NCI-H2029 (cell line): Measurements from ENCODE around the gene PLEKHG2.
"Not testable (repeated sequence)": the region's sequence is repeated elsewhere in the genome, so short reads cannot be mapped to it uniquely, and the experiment has no call there.

Source experiments
- DNase-seq: peaks from one replicate; lab custom pipeline; 2025; lab: John Stamatoyannopoulos, UW

The PLEKHG2 gene

DNA sequence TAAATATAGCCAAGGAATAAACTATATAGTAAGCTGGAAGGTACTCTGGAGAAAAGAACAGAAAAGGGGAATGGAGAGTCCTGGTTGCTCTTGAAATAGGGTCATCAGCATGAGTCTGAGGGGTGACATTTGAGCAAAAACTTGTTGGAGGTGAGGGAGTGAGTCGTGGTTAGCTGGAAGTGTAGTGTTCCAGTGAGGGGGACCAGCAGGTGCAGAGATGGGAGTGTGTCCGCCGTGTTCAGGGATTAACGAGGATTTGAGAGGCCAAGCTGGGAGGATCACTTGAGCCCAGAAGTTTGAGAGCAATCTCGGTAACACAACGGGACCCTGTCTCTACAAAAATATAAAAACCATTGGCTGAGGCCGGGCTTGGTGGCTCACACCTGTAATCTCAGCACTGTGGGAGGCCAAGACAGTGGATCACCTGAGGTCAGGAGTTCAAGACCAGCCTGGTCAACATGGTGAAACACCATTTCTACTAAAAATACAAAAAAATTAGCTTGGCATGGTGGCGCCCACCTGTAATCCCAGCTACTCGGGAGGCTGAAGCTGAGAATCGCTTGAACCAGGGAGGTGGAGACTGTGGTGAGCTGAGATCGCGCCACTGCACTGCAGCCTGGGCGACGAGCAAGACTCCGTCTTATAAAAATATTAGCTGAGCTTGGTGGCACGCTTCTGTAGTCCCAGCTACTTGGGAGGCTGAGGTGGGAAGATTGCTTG lies 34.1 kb downstream of the PLEKHG2 start:
- DNase-seq = no peak

DNA sequence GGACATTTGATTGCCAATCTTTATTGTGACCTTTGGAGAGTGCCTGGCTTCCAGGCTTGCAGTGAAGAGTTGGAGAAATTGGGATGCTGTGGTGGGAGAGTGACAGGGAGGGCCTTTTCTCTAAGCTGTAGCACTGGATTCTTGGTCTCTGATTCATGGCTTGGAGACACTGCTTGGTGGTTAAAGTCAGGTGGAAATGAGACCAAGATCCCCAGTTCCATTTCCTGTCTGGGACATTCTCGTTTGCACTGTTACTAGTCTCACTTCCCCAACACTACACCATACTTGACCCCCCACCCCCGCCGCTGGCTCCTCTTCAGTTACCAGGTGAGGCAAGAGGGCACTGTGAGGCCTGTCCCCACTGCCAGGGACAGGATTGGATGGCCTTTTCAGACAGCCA lies 35.8 kb downstream of the PLEKHG2 start:
- DNase-seq = no peak

DNA sequence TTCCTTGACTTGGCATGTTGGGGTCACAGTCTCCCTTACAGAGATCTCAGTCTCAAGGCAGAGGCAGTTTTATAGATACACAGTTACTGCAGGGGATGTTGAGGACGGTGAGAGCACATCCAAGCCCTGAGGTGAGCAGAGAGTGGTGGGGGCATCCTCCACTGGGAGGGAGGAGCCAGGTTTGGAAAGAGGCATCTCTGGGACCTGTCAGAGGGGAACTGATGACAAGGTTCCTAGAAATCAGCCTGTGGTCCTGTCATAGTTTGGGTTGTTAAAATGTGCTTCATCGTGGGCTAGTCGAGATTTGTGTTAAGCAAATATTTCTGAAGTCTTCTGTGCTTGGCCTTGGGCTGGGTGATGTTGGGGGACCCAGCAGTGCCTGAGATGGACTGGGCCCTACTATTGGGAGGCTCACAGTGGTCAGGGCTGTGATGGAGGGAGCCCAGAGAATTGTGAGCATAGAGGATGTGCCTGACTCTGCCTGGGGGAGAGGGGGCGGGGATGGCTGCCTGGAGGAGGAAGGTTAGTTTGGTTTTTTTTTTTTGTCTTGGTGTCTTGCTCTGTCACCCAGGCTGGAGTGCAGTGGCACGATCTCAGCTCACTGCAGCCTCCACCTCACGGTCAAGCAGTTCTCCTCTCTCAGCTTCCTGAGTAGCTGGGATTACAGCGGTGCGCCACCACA lies 36.8 kb downstream of the PLEKHG2 start:
- DNase-seq = no peak

GRCh38 chr19:39451257-39451656 lies 38.8 kb downstream of the PLEKHG2 start:
- not testable (repeated sequence) for DNase-seq

GRCh38 chr19:39463403-39463802 lies 50.9 kb downstream of the PLEKHG2 start:
- DNase-seq = no peak

GRCh38 chr19:39465956-39466747 lies 53.7 kb downstream of the PLEKHG2 start:
- no peak for DNase-seq

GRCh38 chr19:39467941-39468340 lies 55.5 kb downstream of the PLEKHG2 start:
- DNase-seq = no peak

GRCh38 chr19:39469036-39469435 lies 56.6 kb downstream of the PLEKHG2 start:
- no peak for DNase-seq

GRCh38 chr19:39469567-39469966 lies 57.1 kb downstream of the PLEKHG2 start:
- DNase-seq = no peak

DNA sequence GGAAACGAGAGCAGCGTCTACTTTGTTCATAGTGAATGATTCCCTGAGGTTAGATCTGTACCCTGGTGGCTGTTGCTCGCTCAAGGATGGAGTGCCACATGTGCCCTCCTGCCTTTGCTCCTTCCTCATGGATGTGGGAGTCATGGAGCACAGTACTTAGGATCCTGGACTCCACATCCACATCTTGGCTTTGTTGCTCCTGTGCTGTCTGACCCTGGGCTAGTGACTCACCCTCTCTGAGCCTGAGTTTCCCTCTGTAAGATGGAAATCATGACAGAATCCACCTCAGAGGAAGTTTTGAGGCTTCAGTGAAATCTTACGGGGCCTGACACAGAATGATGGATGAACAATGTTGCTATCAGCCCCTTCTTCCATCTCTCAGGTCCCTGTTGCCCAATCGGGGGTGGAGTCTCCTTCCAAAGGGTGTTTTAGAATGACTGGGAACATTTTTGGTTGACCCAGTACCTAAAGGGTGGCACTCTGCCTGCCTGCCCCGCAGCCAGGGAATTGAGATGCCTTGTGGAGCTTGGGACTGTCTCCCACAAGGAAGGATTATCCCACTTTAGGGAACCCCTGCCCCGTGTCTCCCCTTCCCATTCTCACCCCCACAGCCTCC lies 58.4 kb downstream of the PLEKHG2 start:
- DNase-seq = no peak

GRCh38 chr19:39471756-39472536 lies 59.5 kb downstream of the PLEKHG2 start:
- no peak for DNase-seq

- DNase-seq = no peak
Measured at GRCh38 chr19:39472746-39473442, 60.4 kb downstream of the PLEKHG2 start.

- no peak for DNase-seq
Measured at GRCh38 chr19:39473443-39473960, 61.0 kb downstream of the PLEKHG2 start.

DNA sequence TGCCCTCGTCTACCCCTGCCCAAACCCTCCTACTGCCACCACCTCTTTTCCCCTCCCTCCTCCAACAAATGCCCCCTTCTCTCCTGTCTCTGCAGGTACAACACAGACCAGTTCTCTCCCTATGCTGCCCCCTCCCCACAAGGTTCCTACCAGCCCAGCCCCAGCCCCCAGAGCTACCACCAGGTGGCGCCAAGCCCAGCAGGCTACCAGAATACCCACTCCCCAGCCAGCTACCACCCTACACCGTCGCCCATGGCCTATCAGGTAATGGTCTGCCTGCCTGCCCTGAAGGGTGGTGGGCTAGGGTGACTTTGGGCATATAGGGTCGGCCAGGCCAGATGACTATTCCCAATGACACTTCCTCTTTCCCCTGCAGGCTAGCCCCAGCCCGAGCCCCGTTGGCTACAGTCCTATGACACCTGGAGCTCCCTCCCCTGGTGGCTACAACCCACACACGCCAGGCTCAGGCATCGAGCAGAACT lies 61.7 kb downstream of the PLEKHG2 start:
- peak; percentile 16 for DNase-seq

DNA sequence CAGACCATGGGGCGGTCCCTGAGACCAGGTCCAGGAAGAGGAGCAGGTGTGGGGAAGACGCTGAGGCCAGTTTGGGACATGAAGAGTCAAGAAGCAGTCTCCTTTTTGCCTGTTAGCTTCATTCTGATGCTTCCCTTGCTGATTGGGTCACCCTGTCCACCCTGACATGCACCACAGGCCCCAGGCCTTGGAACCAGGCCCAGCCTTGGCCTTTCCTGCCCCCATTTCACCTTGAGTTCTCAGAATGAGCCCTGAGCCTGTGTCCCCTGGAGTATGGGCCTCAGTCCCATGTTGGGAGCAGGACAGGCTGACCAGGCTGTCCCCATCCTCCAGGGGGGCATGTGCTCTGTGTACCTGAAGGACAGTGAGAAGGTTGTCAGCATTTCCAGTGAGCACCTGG lies 63.3 kb downstream of the PLEKHG2 start:
- DNase-seq = no peak
